ENCODE results near the gene CUEDC2.

- TF ChIP-seq CTCF (IDR thresholded peaks at IDR 0.05; ENCODE audit: low read depth, low read length) (no peak), EZH2phosphoT487 (IDR thresholded peaks at IDR 0.05; ENCODE audit: low read depth) (no peak)
These were observed 30.2 kb upstream of the CUEDC2 start for GRCh38 chr10:102462512-102463054.

All from OCI-LY3 (cell line).